Activated naive CD8-positive, alpha-beta T cell (primary cell): ENCODE measurements around the gene PCYT1A.
"Not testable (repeated sequence)": the region's sequence is repeated elsewhere in the genome, so short reads cannot be mapped to it uniquely, and the experiment has no call there.

Experiments used
- H3K27ac Mint-ChIP-seq: one replicate; pipeline ENCODE4 v1.8.0; 2021; ENCODE audit warnings: mixed read lengths
- H3K27me3 Mint-ChIP-seq: one replicate; pipeline ENCODE4 v1.8.0; 2021; ENCODE audit warnings: mixed read lengths
- H3K36me3 Mint-ChIP-seq: one replicate; pipeline ENCODE4 v1.8.0; 2021; ENCODE audit warnings: mixed read lengths
- H3K4me1 Mint-ChIP-seq: one replicate; pipeline ENCODE4 v1.8.0; 2021; ENCODE audit warnings: low read depth, mixed read lengths
- H3K4me3 Mint-ChIP-seq: one replicate; pipeline ENCODE4 v1.8.0; 2021; ENCODE audit warnings: mild to moderate bottlenecking, mixed read lengths
- H3K9me3 Mint-ChIP-seq: one replicate; pipeline ENCODE4 v1.8.0; 2021; ENCODE audit warnings: low read depth, mixed read lengths

Gene PCYT1A

GRCh38 chr3:196287440-196288140 lies at the start of gene PCYT1A:
TSS of gene PCYT1A (minus strand) at chr3:196287726. CDS start at chr3:196270531, 17,195 bp downstream.
- Mint-ChIP-seq H3K27me3 (no peaks in the 10 kb centered on the region), H3K9me3 (no peaks in the 10 kb centered on the region), H3K36me3 (no peaks in the 10 kb centered on the region), H3K4me3 (peak within 1 kb of the TSS; percentile 99), H3K27ac (peak within 1 kb of the TSS; percentile 99), H3K4me1 (peaks cover 40% of the 10 kb centered on the region)

- H3K27me3 Mint-ChIP-seq: peaks cover 3% of the 10 kb centered on the region
- H3K4me1 Mint-ChIP-seq: no peaks in the 10 kb centered on the region
- H3K9me3 Mint-ChIP-seq: no peaks in the 10 kb centered on the region
- H3K27ac Mint-ChIP-seq: no peak overlapping the region
- H3K36me3 Mint-ChIP-seq: no peaks in the 10 kb centered on the region
- no peak overlapping the region for H3K4me3 Mint-ChIP-seq
Measured at GRCh38 chr3:196336319-196337145, 49.0 kb upstream of the PCYT1A start.

- H3K4me3 Mint-ChIP-seq: no peak overlapping the region
- H3K27ac Mint-ChIP-seq: no peak overlapping the region
- peaks cover 3% of the 10 kb centered on the region for H3K27me3 Mint-ChIP-seq
- H3K4me1 Mint-ChIP-seq: no peaks in the 10 kb centered on the region
- H3K9me3 Mint-ChIP-seq: no peaks in the 10 kb centered on the region
- H3K36me3 Mint-ChIP-seq: no peaks in the 10 kb centered on the region
Measured at GRCh38 chr3:196335503-196335948, 48.0 kb upstream of the PCYT1A start.

GRCh38 chr3:196334982-196335381 lies 47.5 kb upstream of the PCYT1A start:
- no peak overlapping the region for H3K27ac Mint-ChIP-seq
- no peaks in the 10 kb centered on the region for H3K36me3 Mint-ChIP-seq
- peaks cover 3% of the 10 kb centered on the region for H3K27me3 Mint-ChIP-seq
- no peak overlapping the region for H3K4me3 Mint-ChIP-seq
- H3K9me3 Mint-ChIP-seq: no peaks in the 10 kb centered on the region
- no peaks in the 10 kb centered on the region for H3K4me1 Mint-ChIP-seq

- no peaks in the 10 kb centered on the region for H3K9me3 Mint-ChIP-seq
- H3K36me3 Mint-ChIP-seq: no peaks in the 10 kb centered on the region
- H3K4me3 Mint-ChIP-seq: no peak overlapping the region
- no peak overlapping the region for H3K27ac Mint-ChIP-seq
- H3K4me1 Mint-ChIP-seq: no peaks in the 10 kb centered on the region
- peaks cover 3% of the 10 kb centered on the region for H3K27me3 Mint-ChIP-seq
Measured at GRCh38 chr3:196332168-196332567, 44.6 kb upstream of the PCYT1A start.

- H3K27ac Mint-ChIP-seq: no peak overlapping the region
- peaks cover 1% of the 10 kb centered on the region for H3K27me3 Mint-ChIP-seq
- H3K4me1 Mint-ChIP-seq: peaks cover under 1% of the 10 kb centered on the region
- no peaks in the 10 kb centered on the region for H3K36me3 Mint-ChIP-seq
- H3K9me3 Mint-ChIP-seq: no peaks in the 10 kb centered on the region
- no peak overlapping the region for H3K4me3 Mint-ChIP-seq
Measured at GRCh38 chr3:196327405-196327804, 39.9 kb upstream of the PCYT1A start.

GRCh38 chr3:196326936-196327335 lies 39.4 kb upstream of the PCYT1A start:
- H3K27me3 Mint-ChIP-seq: no peaks in the 10 kb centered on the region
- H3K4me3 Mint-ChIP-seq: no peak overlapping the region
- no peaks in the 10 kb centered on the region for H3K36me3 Mint-ChIP-seq
- H3K27ac Mint-ChIP-seq: no peak overlapping the region
- H3K4me1 Mint-ChIP-seq: peaks cover 2% of the 10 kb centered on the region
- no peaks in the 10 kb centered on the region for H3K9me3 Mint-ChIP-seq

GRCh38 chr3:196323691-196324090 lies 36.2 kb upstream of the PCYT1A start:
- Mint-ChIP-seq H3K4me1 (peaks cover 3% of the 10 kb centered on the region), H3K36me3 (no peaks in the 10 kb centered on the region), H3K4me3 (no peak overlapping the region), H3K9me3 (no peaks in the 10 kb centered on the region), H3K27me3 (no peaks in the 10 kb centered on the region), H3K27ac (no peak overlapping the region)

GRCh38 chr3:196323016-196323415 lies 35.5 kb upstream of the PCYT1A start:
- Mint-ChIP-seq H3K4me1 (peaks cover 3% of the 10 kb centered on the region), H3K27ac (no peak overlapping the region), H3K27me3 (no peaks in the 10 kb centered on the region), H3K36me3 (no peaks in the 10 kb centered on the region), H3K4me3 (no peak overlapping the region), H3K9me3 (no peaks in the 10 kb centered on the region)

- Mint-ChIP-seq H3K9me3 (no peaks in the 10 kb centered on the region), H3K27ac (no peak overlapping the region), H3K4me1 (peaks cover 4% of the 10 kb centered on the region), H3K27me3 (no peaks in the 10 kb centered on the region), H3K4me3 (no peak overlapping the region), H3K36me3 (no peaks in the 10 kb centered on the region)
Measured at GRCh38 chr3:196321162-196321561, 33.6 kb upstream of the PCYT1A start.

- peak overlapping the region; percentile 23 for H3K4me3 Mint-ChIP-seq
- H3K9me3 Mint-ChIP-seq: no peaks in the 10 kb centered on the region
- H3K4me1 Mint-ChIP-seq: peaks cover 4% of the 10 kb centered on the region
- H3K27me3 Mint-ChIP-seq: no peaks in the 10 kb centered on the region
- no peak overlapping the region for H3K27ac Mint-ChIP-seq
- no peaks in the 10 kb centered on the region for H3K36me3 Mint-ChIP-seq
Measured at GRCh38 chr3:196320137-196320536, 32.6 kb upstream of the PCYT1A start.

- Mint-ChIP-seq H3K9me3 (no peaks in the 10 kb centered on the region), H3K4me3 (peak within 1 kb of the TSS; percentile 92), H3K36me3 (no peaks in the 10 kb centered on the region), H3K27me3 (no peaks in the 10 kb centered on the region), H3K27ac (peak within 1 kb of the TSS; percentile 92), H3K4me1 (peaks cover 4% of the 10 kb centered on the region)
Measured at GRCh38 chr3:196317687-196318467, 30.4 kb upstream of the PCYT1A start, which contains the start of gene DYNLT2B. TSS of gene DYNLT2B (minus strand) at chr3:196318240. CDS start at chr3:196318152, 88 bp downstream.

GRCh38 chr3:196316799-196317686 lies 29.5 kb upstream of the PCYT1A start:
- Mint-ChIP-seq H3K4me3 (peak overlapping the region; percentile 92), H3K27ac (peak overlapping the region; percentile 64)
- not testable (repeated sequence) for H3K27me3 Mint-ChIP-seq, H3K9me3 Mint-ChIP-seq, H3K4me1 Mint-ChIP-seq, H3K36me3 Mint-ChIP-seq

- H3K36me3 Mint-ChIP-seq: no peaks in the 10 kb centered on the region
- no peak overlapping the region for H3K27ac Mint-ChIP-seq
- no peak overlapping the region for H3K4me3 Mint-ChIP-seq
- H3K27me3 Mint-ChIP-seq: no peaks in the 10 kb centered on the region
- peaks cover 2% of the 10 kb centered on the region for H3K4me1 Mint-ChIP-seq
- H3K9me3 Mint-ChIP-seq: no peaks in the 10 kb centered on the region
Measured at GRCh38 chr3:196315821-196316220, 28.3 kb upstream of the PCYT1A start.
